NT2/D1 (cell line): Measurements from ENCODE around the gene NOL4L.
"Not testable (repeated sequence)": the region's sequence is repeated elsewhere in the genome, so short reads cannot be mapped to it uniquely, and the experiment has no call there.

Experiments used
- DNase-seq: peaks from one replicate; pipeline ENCODE4 v3.0.0-alpha.2; 2011; ENCODE audit warnings: low read depth, low spot score
- H3K27me3 ChIP-seq: 2 replicates; pipeline ENCODE4 v1.6.0; 2011; ENCODE audit warnings: mild to moderate bottlenecking; ENCODE audit not compliant: insufficient read length, insufficient read depth
- H3K36me3 ChIP-seq: 2 replicates; pipeline ENCODE4 v1.6.1; 2011; ENCODE audit warnings: mild to moderate bottlenecking, low read length, mixed read lengths; ENCODE audit not compliant: insufficient read depth, insufficient read length
- H3K4me1 ChIP-seq: 2 replicates; pipeline ENCODE4 v1.5.1; 2011; ENCODE audit not compliant: insufficient read depth, insufficient read length
- H3K4me3 ChIP-seq: 2 replicates; pipeline ENCODE4 v1.5.1; 2011; ENCODE audit warnings: low read depth; ENCODE audit not compliant: insufficient read length
- H3K9ac ChIP-seq: 2 replicates; pipeline ENCODE4 v1.6.0; 2011; ENCODE audit warnings: low read depth; ENCODE audit not compliant: insufficient read length
- H3K9me3 ChIP-seq: 2 replicates; pipeline ENCODE4 v1.5.1; 2011; ENCODE audit warnings: mild to moderate bottlenecking, low read length; ENCODE audit not compliant: insufficient read depth
- SUZ12 ChIP-seq: IDR thresholded peaks from 2 replicates; pipeline ENCODE4 v1.6.1; 2011; ENCODE audit not compliant: insufficient read length, insufficient read depth; ENCODE audit errors: extremely low read depth
- YY1 ChIP-seq: IDR thresholded peaks from 2 replicates; pipeline ENCODE4 v1.6.1; 2011; ENCODE audit not compliant: insufficient read length, insufficient read depth
- ZNF274 ChIP-seq: IDR thresholded peaks from 2 replicates; pipeline ENCODE4 v1.6.1; 2011; ENCODE audit warnings: mild to moderate bottlenecking, low read depth, low read length

The NOL4L gene

DNA sequence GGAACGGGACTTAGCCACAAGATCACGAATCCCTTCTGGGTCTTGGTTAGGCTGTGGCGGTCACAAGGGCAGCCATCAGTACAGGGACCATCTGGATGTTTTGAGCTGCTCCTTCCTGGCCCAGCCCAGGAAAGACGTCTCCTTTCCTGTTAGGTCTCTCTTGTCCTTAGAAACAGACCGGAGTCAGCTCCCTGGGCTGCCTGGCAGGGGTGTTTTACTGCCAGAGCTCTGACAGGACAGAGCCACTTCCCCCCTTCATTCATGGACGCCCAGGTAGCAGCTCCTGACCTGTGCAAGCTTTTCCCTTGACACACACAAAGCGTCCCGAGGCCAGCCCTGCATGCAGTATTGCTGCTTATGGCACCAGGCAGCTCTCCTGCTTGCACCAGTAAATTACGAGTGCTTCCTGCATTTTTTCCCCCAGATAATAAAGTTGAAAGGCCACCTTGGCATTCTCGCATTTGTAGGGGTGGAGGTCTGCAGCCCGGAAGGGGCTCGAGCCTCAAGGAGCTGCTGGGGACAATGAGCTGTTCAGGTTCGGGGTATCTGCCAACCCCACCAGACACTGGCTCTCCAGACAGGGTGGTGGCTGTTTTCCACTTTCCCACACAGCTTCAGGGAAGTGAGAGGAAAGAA lies 87.4 kb downstream of the NOL4L start:
- H3K27me3 ChIP-seq = no peaks in the 10 kb centered on the region
- DNase-seq = no peak
- H3K9ac ChIP-seq = no peak overlapping the region
- H3K36me3 ChIP-seq = no peaks in the 10 kb centered on the region
- H3K9me3 ChIP-seq = no peaks in the 10 kb centered on the region
- peaks cover 7% of the 10 kb centered on the region for H3K4me1 ChIP-seq
- H3K4me3 ChIP-seq = no peak overlapping the region
- TF ChIP-seq ZNF274 = no peak
- no peak for TF ChIP-seq YY1
- no peak for TF ChIP-seq SUZ12

DNA sequence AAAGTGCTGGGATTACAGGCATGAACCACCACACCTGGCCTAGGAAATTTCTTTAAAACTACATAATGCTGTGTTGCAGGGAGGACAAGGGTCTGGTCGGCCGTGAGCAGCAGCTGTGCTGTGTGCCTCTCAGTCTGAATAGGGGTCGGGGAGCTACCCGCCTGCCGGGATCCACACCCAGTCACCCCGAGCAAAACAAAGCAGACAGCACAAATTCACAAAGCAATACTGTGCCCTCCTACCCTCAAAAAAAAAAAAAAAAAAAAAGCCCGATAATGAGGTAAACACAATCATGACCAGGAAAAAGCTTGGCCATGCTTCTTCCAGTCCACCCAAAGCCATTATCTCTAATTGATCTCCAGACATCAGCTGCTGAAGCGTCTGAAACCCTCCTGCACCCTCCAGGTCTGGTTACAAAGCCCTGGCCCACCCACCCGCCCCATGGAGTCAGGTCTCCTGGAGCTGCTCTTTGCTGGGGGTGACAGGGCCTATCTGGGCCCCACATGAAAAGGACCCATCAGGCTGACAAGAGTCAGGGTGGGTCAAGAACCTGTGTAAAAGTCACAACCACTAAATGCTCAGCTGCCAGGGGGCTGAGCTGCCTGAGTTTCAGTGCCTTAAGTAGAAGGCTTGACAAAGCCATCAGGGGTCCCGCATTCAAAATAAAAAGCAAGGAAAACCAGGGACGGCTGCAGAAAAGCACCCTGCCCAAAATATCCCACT lies 88.2 kb downstream of the NOL4L start:
- Histone ChIP-seq H3K9me3 (no peaks in the 10 kb centered on the region), H3K4me1 (peaks cover 7% of the 10 kb centered on the region), H3K4me3 (no peak overlapping the region), H3K27me3 (no peaks in the 10 kb centered on the region), H3K9ac (peak overlapping the region; percentile 21), H3K36me3 (no peaks in the 10 kb centered on the region)
- no peak for DNase-seq
- TF ChIP-seq SUZ12 = no peak
- no peak for TF ChIP-seq YY1
- TF ChIP-seq ZNF274 = no peak

DNA sequence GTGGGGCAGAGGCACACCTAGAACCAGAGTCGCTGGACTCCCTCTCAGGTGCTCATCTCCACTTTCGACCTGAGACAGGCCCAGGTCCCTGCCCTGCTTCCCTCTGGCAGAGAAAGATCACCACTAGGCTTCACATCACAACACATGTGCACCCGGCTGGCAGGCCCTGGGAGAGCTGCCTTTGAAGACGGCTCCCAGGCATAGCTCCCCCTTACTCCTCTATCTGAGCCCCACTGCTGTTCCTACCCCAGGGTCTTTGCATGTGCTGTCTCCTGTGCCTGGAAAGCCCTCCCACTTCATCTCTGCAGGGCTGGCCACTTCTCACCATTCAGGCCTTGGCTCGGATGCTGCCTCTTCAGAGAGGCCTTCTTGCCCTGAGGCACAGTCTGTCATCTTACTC lies 89.2 kb downstream of the NOL4L start:
- H3K4me1 ChIP-seq = peaks cover 7% of the 10 kb centered on the region
- H3K9ac ChIP-seq = no peak overlapping the region
- no peak overlapping the region for H3K4me3 ChIP-seq
- no peak for DNase-seq
- TF ChIP-seq ZNF274 = no peak
- no peak for TF ChIP-seq YY1
- TF ChIP-seq SUZ12 = no peak
- H3K9me3 ChIP-seq = no peaks in the 10 kb centered on the region
- no peaks in the 10 kb centered on the region for H3K27me3 ChIP-seq
- no peaks in the 10 kb centered on the region for H3K36me3 ChIP-seq

DNA sequence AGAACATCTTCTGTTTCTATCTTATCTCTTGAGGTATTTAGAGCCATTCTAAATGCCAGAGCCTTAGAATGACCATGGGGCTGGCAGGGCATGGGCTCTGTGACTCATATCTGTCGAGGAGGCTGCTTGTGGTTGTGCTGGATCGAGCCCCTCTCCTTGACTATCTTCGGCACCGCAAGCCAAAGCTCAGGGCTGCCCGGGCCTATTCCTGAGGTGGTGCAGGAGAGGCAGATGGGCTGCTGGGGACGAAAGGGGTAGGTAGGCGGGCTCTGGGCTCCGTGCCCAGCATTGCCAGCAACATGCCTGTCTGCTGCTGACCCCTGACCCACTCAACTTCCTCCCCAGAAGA lies 89.9 kb downstream of the NOL4L start:
- no peak for DNase-seq
- no peaks in the 10 kb centered on the region for H3K27me3 ChIP-seq
- no peak overlapping the region for H3K4me3 ChIP-seq
- no peaks in the 10 kb centered on the region for H3K36me3 ChIP-seq
- no peak overlapping the region for H3K9ac ChIP-seq
- peaks cover 7% of the 10 kb centered on the region for H3K4me1 ChIP-seq
- H3K9me3 ChIP-seq = no peaks in the 10 kb centered on the region
- TF ChIP-seq SUZ12 = no peak
- TF ChIP-seq YY1 = no peak
- no peak for TF ChIP-seq ZNF274

DNA sequence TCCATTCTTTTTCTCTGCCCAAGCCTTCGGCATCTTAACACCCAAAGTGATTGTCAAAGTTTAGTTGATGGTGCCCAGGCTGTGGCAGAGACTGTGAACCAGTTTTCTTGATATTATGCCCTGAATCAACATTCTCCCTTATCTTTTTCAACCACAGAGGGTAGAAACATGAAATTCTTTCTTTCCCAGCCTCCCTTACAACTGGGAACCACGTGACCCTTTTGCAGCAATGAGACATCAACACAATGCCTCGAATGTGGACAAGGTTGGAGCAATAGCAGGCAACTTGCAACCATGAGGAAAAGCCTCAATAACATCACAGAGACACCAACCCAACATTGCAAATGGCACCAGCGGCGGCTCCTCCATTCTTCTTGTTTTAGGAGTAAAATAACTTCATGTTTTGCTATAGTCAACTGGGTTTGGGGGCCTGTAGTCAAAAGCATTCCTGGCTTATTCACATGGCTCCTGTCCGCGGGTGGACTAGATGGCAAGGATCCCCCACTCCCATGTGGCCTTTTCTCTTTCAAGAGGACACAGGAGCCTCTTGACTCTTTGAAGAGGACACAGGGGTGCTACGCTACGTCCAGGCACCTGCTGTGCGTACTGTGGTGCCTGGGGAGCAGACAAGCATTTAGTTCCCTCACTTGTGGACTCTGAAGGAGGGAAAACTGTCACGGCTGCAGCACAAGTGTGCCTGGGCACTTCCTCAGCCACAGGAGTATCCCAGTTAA lies 90.5 kb downstream of the NOL4L start:
- Histone ChIP-seq H3K9ac (no peak overlapping the region), H3K27me3 (no peaks in the 10 kb centered on the region), H3K36me3 (no peaks in the 10 kb centered on the region), H3K9me3 (no peaks in the 10 kb centered on the region), H3K4me1 (peaks cover 7% of the 10 kb centered on the region), H3K4me3 (no peak overlapping the region)
- no peak for DNase-seq
- no peak for TF ChIP-seq ZNF274
- no peak for TF ChIP-seq YY1
- TF ChIP-seq SUZ12 = no peak

DNA sequence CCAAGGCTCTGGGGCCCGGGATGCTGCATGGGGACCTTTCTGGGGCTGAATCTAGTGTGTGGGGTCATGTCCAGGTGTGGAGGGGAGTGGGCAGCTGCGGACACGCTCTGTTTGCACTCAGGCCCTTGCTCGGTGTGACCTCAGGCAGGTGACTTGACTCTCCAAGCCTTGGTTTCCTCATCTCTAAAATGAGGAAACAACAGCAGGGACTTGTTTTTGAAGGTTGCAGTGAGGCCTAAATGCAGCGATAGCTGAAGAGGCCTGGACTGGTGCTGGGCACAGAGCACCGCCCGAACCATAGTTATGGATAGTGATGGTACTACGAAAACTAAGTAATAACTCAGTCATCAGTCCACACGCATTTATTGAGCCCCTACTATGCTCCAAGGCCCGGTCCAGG lies 91.8 kb downstream of the NOL4L start:
- peaks cover 7% of the 10 kb centered on the region for H3K4me1 ChIP-seq

DNA sequence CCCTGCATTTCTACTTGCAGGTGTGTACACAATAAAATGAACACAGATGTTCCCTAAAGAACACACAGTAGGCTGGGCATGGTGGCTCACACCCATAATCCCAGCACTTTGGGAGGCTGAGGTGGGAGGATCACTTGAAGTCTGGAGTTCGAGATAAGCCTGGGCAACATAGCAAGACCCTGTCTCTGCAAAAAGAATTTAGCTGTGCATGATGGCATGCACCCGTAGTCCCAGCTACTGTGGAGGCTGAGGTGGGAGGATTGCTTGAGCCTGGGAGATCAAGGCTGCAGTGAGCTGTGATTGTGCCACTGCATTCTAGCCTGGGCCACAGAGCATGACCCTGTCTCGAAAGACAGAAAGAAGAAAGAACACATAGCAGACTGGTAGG lies 93.4 kb downstream of the NOL4L start:
- not testable (repeated sequence) for H3K27me3 ChIP-seq, DNase-seq, H3K9ac ChIP-seq, H3K4me3 ChIP-seq, H3K36me3 ChIP-seq, H3K9me3 ChIP-seq, H3K4me1 ChIP-seq

More for the DNA sequence above, 91.8 kb downstream of the NOL4L start:
- DNase-seq = no peak
- TF ChIP-seq YY1 (no peak), ZNF274 (no peak), SUZ12 (no peak)
- H3K9ac ChIP-seq = no peak overlapping the region
- no peaks in the 10 kb centered on the region for H3K27me3 ChIP-seq
- no peaks in the 10 kb centered on the region for H3K36me3 ChIP-seq
- 0 out of 2 replicates have a peak, but pooled peaks cover 4% of the 10 kb centered on the region for H3K9me3 ChIP-seq
- H3K4me3 ChIP-seq = no peak overlapping the region
